ENCODE measurements around the gene GRID2IP. TPM values are rescaled to one million over a fixed set of nuclear protein-coding genes. Genes with fewer than 3 reads are reported as not detected.
A peak's percentile ranks its signal among the peaks of the same experiment; 100 is the strongest.

The GRID2IP gene
- total and polyA plus RNA-seq, 2 of the 13 experiments (the other 11 are each of a cell fraction or from before 2014, with no cell fraction given), result 0.03 TPM; not detected in 1

GRCh38 chr7:6516387-6516983 lies 34.8 kb downstream of the GRID2IP start (continued):
- TF ChIP-seq ZSCAN29 (CRISPR knock-in tag; conservative IDR thresholded peaks at IDR 0.05) (no peak), YEATS4 (CRISPR knock-in tag; IDR thresholded peaks at IDR 0.05; ENCODE audit: borderline replicate concordance) (no peak), NKX3-1 (CRISPR knock-in tag; IDR thresholded peaks at IDR 0.05) (no peak), UBTF (CRISPR knock-in tag; IDR thresholded peaks at IDR 0.05) (peak; percentile 44; the same call in 1 of the 2 replicates), CSRNP2 (CRISPR knock-in tag; conservative IDR thresholded peaks at IDR 0.05; ENCODE audit: low read depth) (no peak), USF2 (IDR thresholded peaks at IDR 0.05; ENCODE audit: low read depth, low read length) (no peak), USF2 (CRISPR knock-in tag; IDR thresholded peaks at IDR 0.05; ENCODE audit: borderline replicate concordance) (peak; percentile 62; the same call in 1 of the 2 replicates), KAT8 (CRISPR knock-in tag; IDR thresholded peaks at IDR 0.05) (peak; percentile 32; the same call in 1 of the 2 replicates), KLF16 (CRISPR knock-in tag; IDR thresholded peaks at IDR 0.05) (peak in 1 of 2 experiments; percentile 63; a peak in 1 of 4 replicates), RELA (CRISPR knock-in tag; IDR thresholded peaks at IDR 0.05) (no peak), NONO (IDR thresholded peaks at IDR 0.05) (no peak), NONO (CRISPR knock-in tag; conservative IDR thresholded peaks at IDR 0.05) (no peak), ZNF225 (CRISPR knock-in tag; IDR thresholded peaks at IDR 0.05) (no peak), STAG1 (CRISPR knock-in tag; IDR thresholded peaks at IDR 0.05) (peak; percentile 95), ZNF512 (CRISPR knock-in tag; IDR thresholded peaks at IDR 0.05) (no peak), ZNF839 (CRISPR knock-in tag; IDR thresholded peaks at IDR 0.05; ENCODE audit: borderline replicate concordance) (no peak), ZSCAN20 (CRISPR knock-in tag; IDR thresholded peaks at IDR 0.05; ENCODE audit: borderline replicate concordance) (no peak), ZFP1 (CRISPR knock-in tag; IDR thresholded peaks at IDR 0.05) (no peak), YEATS2 (CRISPR knock-in tag; IDR thresholded peaks at IDR 0.05; ENCODE audit: borderline replicate concordance) (no peak), HOXA7 (CRISPR knock-in tag; IDR thresholded peaks at IDR 0.05) (no peak), DNMT1 (CRISPR knock-in tag; IDR thresholded peaks at IDR 0.05) (no peak), GABPA (IDR thresholded peaks at IDR 0.05; ENCODE audit: low read depth, low read length) (no peak), GABPA (CRISPR knock-in tag; IDR thresholded peaks at IDR 0.05; ENCODE audit: low read depth) (0 out of 2 replicates have a peak, but pooled peaks have one; percentile 23), SUZ12 (IDR thresholded peaks at IDR 0.05; ENCODE audit: low read depth, low read length) (no peak)
